H9 (cell line): ENCODE measurements around the gene LRRC38. TPM values are rescaled to one million over a fixed set of nuclear protein-coding genes. Genes with fewer than 3 reads are reported as not detected.

Experiments used
- DNase-seq: peaks from one replicate; pipeline ENCODE4 v3.0.0-alpha.2; 2017
- H2AFZ ChIP-seq: one replicate; pipeline ENCODE4 v1.6.1; 2013; ENCODE audit warnings: mild to moderate bottlenecking, low read length, control low read depth, moderate library complexity
- H2AK5ac ChIP-seq: 2 replicates; pipeline ENCODE4 v1.6.1; 2013; ENCODE audit warnings: low read length, control low read depth, mixed read lengths; ENCODE audit not compliant: insufficient read length
- H2BK120ac ChIP-seq: one replicate; pipeline ENCODE4 v1.6.1; 2013; ENCODE audit warnings: low read depth, mild to moderate bottlenecking, low read length, control low read depth, inconsistent platforms; ENCODE audit not compliant: poor library complexity, severe bottlenecking
- H2BK12ac ChIP-seq: 2 replicates; pipeline ENCODE4 v1.6.1; 2013; ENCODE audit warnings: low read length, control low read depth, mixed read lengths, low read depth; ENCODE audit not compliant: insufficient read length
- H2BK15ac ChIP-seq: 2 replicates; pipeline ENCODE4 v1.6.1; 2013; ENCODE audit warnings: low read depth, low read length, control low read depth
- H2BK20ac ChIP-seq: one replicate; pipeline ENCODE4 v1.6.1; 2013; ENCODE audit warnings: low read depth, mild to moderate bottlenecking, low read length, control low read depth, inconsistent platforms; ENCODE audit not compliant: poor library complexity, severe bottlenecking
- H2BK5ac ChIP-seq: 2 replicates; pipeline ENCODE4 v1.6.1; 2013; ENCODE audit warnings: low read length, control low read depth, mixed read lengths; ENCODE audit not compliant: insufficient read length
- H3K14ac ChIP-seq: 2 replicates; pipeline ENCODE4 v1.6.1; 2013; ENCODE audit warnings: low read length, control low read depth; ENCODE audit not compliant: insufficient read depth
- H3K18ac ChIP-seq: 2 replicates; pipeline ENCODE4 v1.6.1; 2013; ENCODE audit warnings: low read depth, mild to moderate bottlenecking, mixed read lengths, low read length, control low read depth; ENCODE audit not compliant: insufficient read length
- H3K23ac ChIP-seq: 2 replicates; pipeline ENCODE4 v1.6.1; 2013; ENCODE audit warnings: low read length, control low read depth, mixed read lengths, low read depth; ENCODE audit not compliant: insufficient read length
- H3K23me2 ChIP-seq: 2 replicates; pipeline ENCODE4 v1.6.1; 2013; ENCODE audit warnings: low read depth, mild to moderate bottlenecking, mixed read lengths, low read length, control low read depth; ENCODE audit not compliant: insufficient read length, poor library complexity, severe bottlenecking
- H3K27ac ChIP-seq: 2 replicates; pipeline ENCODE4 v1.5.1; 2013; ENCODE audit warnings: low read length, control low read depth, mixed read lengths, low read depth; ENCODE audit not compliant: insufficient read length
- H3K27me3 ChIP-seq: 2 replicates; pipeline ENCODE4 v1.6.1; 2013; ENCODE audit warnings: low read length, control low read depth, inconsistent platforms; ENCODE audit not compliant: insufficient read depth
- H3K4ac ChIP-seq: 2 replicates; pipeline ENCODE4 v1.6.1; 2013; ENCODE audit warnings: low read depth, mild to moderate bottlenecking, control low read depth, inconsistent platforms, low read length, moderate library complexity
- H3K4me1 ChIP-seq: 2 replicates; pipeline ENCODE4 v1.6.1; 2013; ENCODE audit warnings: low read length, control low read depth, inconsistent platforms; ENCODE audit not compliant: insufficient read depth
- H3K4me2 ChIP-seq: 2 replicates; pipeline ENCODE4 v1.6.1; 2013; ENCODE audit warnings: low read length, control low read depth, mixed read lengths; ENCODE audit not compliant: insufficient read length, insufficient read depth
- H3K56ac ChIP-seq: 2 replicates; pipeline ENCODE4 v1.6.1; 2013; ENCODE audit warnings: low read depth, mild to moderate bottlenecking, mixed read lengths, low read length, control low read depth; ENCODE audit not compliant: insufficient read length
- H3K79me1 ChIP-seq: 2 replicates; pipeline ENCODE4 v1.6.1; 2013; ENCODE audit warnings: low read depth, mild to moderate bottlenecking, moderate library complexity, low read length, control low read depth, inconsistent platforms; ENCODE audit not compliant: insufficient read depth, poor library complexity, severe bottlenecking
- H3K79me2 ChIP-seq: 2 replicates; pipeline ENCODE4 v1.6.1; 2013; ENCODE audit warnings: low read length, control low read depth, inconsistent platforms; ENCODE audit not compliant: insufficient read depth
- H3K9ac ChIP-seq: 2 replicates; pipeline ENCODE4 v1.6.1; 2013; ENCODE audit warnings: low read length, control low read depth, mixed read lengths; ENCODE audit not compliant: insufficient read length; ENCODE audit errors: extremely low read depth
- H3K9me3 ChIP-seq: one replicate; pipeline ENCODE4 v1.6.1; 2013; ENCODE audit warnings: low read depth, low read length, inconsistent platforms; ENCODE audit not compliant: control insufficient read depth
- H3T11ph ChIP-seq: one replicate; pipeline ENCODE4 v1.6.1; 2013; ENCODE audit warnings: mild to moderate bottlenecking, low read length, control low read depth, inconsistent platforms
- H4K20me1 ChIP-seq: one replicate; pipeline ENCODE4 v1.6.1; 2013; ENCODE audit not compliant: control insufficient read depth, insufficient read length, insufficient read depth
- H4K5ac ChIP-seq: 2 replicates; pipeline ENCODE4 v1.6.1; 2013; ENCODE audit warnings: low read depth, mild to moderate bottlenecking, mixed read lengths, low read length, control low read depth; ENCODE audit not compliant: insufficient read length
- H4K8ac ChIP-seq: replicated peaks from 2 replicates; pipeline ENCODE4 v1.6.1; 2013; ENCODE audit warnings: low read length, control low read depth, mixed read lengths, low read depth; ENCODE audit not compliant: insufficient read length
- H4K91ac ChIP-seq: 2 replicates; pipeline ENCODE4 v1.6.1; 2013; ENCODE audit warnings: low read depth, mild to moderate bottlenecking, moderate library complexity, mixed read lengths, low read length, control low read depth; ENCODE audit not compliant: insufficient read length
- H3K27ac Mint-ChIP-seq, 3 experiments: 2 replicates in 2 of 3; 3 replicates in 1 of 3; pipeline ENCODE4 v1.8.0; 2020 to 2021; ENCODE audit warnings: mixed read lengths in 3 of 3, mild to moderate bottlenecking in 1 of 3, moderate library complexity in 1 of 3
- H3K27me3 Mint-ChIP-seq: 2 replicates; pipeline ENCODE4 v1.8.0; 2021; ENCODE audit warnings: low read depth, mild to moderate bottlenecking, moderate library complexity, mixed read lengths
- H3K36me3 Mint-ChIP-seq, 3 experiments: 2 replicates in 2 of 3; 3 replicates in 1 of 3; pipeline ENCODE4 v1.8.0; 2020 to 2021; ENCODE audit warnings: low read depth in 3 of 3, mixed read lengths in 3 of 3; ENCODE audit not compliant: insufficient read depth in 1 of 3
- H3K4me1 Mint-ChIP-seq, 2 experiments: 2 replicates each; pipeline ENCODE4 v1.8.0; 2020; ENCODE audit warnings: mixed read lengths in 2 of 2
- H3K4me3 Mint-ChIP-seq, 2 experiments: 2 replicates in 1 of 2; 3 replicates in 1 of 2; pipeline ENCODE4 v1.8.0; 2020 to 2021; ENCODE audit warnings: mild to moderate bottlenecking in 2 of 2, mixed read lengths in 2 of 2, moderate library complexity in 1 of 2
- H3K9me3 Mint-ChIP-seq, 2 experiments: 2 replicates in 1 of 2; 3 replicates in 1 of 2; pipeline ENCODE4 v1.8.0; 2020; ENCODE audit warnings: mild to moderate bottlenecking in 2 of 2, mixed read lengths in 2 of 2, moderate library complexity in 1 of 2
- CTCF ChIP-seq: fragments of 200-600 bp; sonication (generic); conservative IDR thresholded peaks from 3 replicates; pipeline ENCODE4 v1.8.0; 2021; ENCODE audit warnings: antibody characterized with exemption, mild to moderate bottlenecking
- whole genome bisulfite sequencing: extraction: QIAGEN DNeasy Blood & Tissue Kit; methylation state at CpG from one replicate; pipeline ENCODE4 v1.1.7; 2013; ENCODE audit warnings: missing lambda C conversion rate, low lambda C conversion rate, mixed read lengths; ENCODE audit not compliant: insufficient read length; ENCODE audit errors: extremely low coverage; 5-methylcytosine and 5-hydroxymethylcytosine counted together
- total RNA-seq: library from RNA; stranded (reverse); gene quantifications from 2 replicates; pipeline ENCODE4 v1.2.1, GENCODE V29; 2021

Gene LRRC38
- total RNA-seq, 1 experiment from 2014 or later: 0.72 TPM

GRCh38 chr1:13430495-13430894, 83.3 kb downstream of the LRRC38 start:
- Histone ChIP-seq H3K18ac (no peak overlapping the region), H3K27me3 (no peaks in the 10 kb centered on the region), H2BK12ac (no peak overlapping the region), H3K56ac (no peak overlapping the region), H2BK120ac (no peak overlapping the region), H3K9ac (no peak overlapping the region), H4K20me1 (no peaks in the 10 kb centered on the region), H3K27ac (no peak overlapping the region), H3K9me3 (peaks cover 52% of the 10 kb centered on the region), H2AFZ (no peak overlapping the region), H3K23me2 (no peaks in the 10 kb centered on the region), H3K79me2 (no peaks in the 10 kb centered on the region), H3K4me1 (no peaks in the 10 kb centered on the region), H3K4me2 (no peak overlapping the region), H3K79me1 (no peaks in the 10 kb centered on the region), H3K23ac (no peak overlapping the region), H2BK20ac (no peak overlapping the region), H2BK5ac (no peak overlapping the region), H4K8ac (no peak overlapping the region), H4K91ac (no peak overlapping the region), H3K4ac (no peak overlapping the region), H4K5ac (no peak overlapping the region), H2BK15ac (no peak overlapping the region), H3T11ph (no peak overlapping the region), H2AK5ac (no peak overlapping the region), H3K14ac (no peak overlapping the region)
- no peak overlapping the region for H3K27ac Mint-ChIP-seq
- peaks cover 68 to 94% of the 10 kb centered on the region in 2 experiments for H3K9me3 Mint-ChIP-seq
- no peak for DNase-seq
- no peaks in the 10 kb centered on the region for H3K4me1 Mint-ChIP-seq
- TF ChIP-seq CTCF: no peak
- peaks cover 7% of the 10 kb centered on the region for H3K27me3 Mint-ChIP-seq
- no peak overlapping the region for H3K4me3 Mint-ChIP-seq
- peaks cover 6 to 31% (median 8%) of the 10 kb centered on the region in 3 experiments; a peak in 6 of 7 replicates for H3K36me3 Mint-ChIP-seq
- WGBS: no CpG with 5 or more reads among the region's 13 CpGs

Other genes with a start within 250 kb of the LRRC38 start
- gene PRAMEF8, start 228.9 kb downstream of the LRRC38 start, total RNA-seq: not detected in 2 replicates
- gene PRAMEF33, start 210.5 kb downstream of the LRRC38 start, total RNA-seq: not detected in 2 replicates
- not detected in 2 replicates for gene PRAMEF15, start 198.4 kb downstream of the LRRC38 start, total RNA-seq
- gene PRAMEF14, start 166.9 kb downstream of the LRRC38 start, total RNA-seq: not detected in 2 replicates
- not detected in 2 replicates for gene PRAMEF19, start 142.1 kb downstream of the LRRC38 start, total RNA-seq
- gene PRAMEF17, start 124.4 kb downstream of the LRRC38 start, total RNA-seq: not detected in 2 replicates
- gene PRAMEF20, start 103.6 kb downstream of the LRRC38 start, total RNA-seq: not detected in 2 replicates
- gene PDPN, start 69.8 kb upstream of the LRRC38 start, total RNA-seq: 199 and 205 TPM in 2 replicates
- 22.9 and 24.5 TPM in 2 replicates for gene PRDM2, start 186.2 kb upstream of the LRRC38 start, total RNA-seq